Stimulated activated CD8-positive, alpha-beta memory T cell treated with anti-CD3 and anti-CD28 coated beads, Interleukin-7, amount 100 ng/mL, for 24 hours (primary cell): ENCODE data around the gene DCTN2.

ENCODE experiments used
- DNase-seq: peaks from one replicate; pipeline ENCODE4 v3.0.0-alpha.2; 2020; ENCODE audit warnings: low read depth

Gene DCTN2

DNA sequence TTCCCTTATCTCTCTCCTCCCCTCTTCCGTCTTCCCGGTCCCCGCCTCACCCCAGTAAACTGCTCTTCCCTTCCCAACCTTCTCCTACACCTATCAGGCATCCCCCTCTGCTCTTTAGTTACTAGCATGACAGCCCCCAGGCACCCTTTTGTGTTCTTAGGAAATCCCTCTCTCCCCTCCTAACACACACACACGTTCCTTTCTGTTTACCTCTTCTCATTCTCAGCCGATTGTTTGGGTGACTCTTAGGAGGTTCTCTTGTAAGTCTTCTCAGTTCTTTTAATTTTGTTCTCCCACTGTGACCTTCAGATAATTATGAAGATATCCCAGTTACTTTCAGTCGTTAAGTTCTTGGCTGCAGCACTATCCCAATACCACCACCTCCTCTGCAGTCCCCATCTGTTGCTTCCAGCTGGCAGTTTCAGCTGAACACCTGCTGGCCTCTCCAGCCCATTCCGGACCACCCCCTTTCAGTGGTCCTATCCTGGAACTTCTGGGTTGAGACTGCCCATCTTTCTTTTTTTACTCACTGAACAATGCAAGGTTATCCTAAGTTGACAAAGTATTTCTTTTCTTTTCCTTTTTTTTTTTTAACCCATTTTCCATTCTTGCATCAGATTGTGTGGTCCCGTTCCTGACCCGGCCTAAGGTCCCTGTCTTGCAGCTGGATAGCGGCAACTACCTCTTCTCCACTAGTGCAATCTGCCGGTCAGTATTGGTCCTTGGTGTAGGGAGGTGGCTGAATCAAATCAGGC, 58.4 kb downstream of the DCTN2 start:
- DNase-seq: no peak

DNA sequence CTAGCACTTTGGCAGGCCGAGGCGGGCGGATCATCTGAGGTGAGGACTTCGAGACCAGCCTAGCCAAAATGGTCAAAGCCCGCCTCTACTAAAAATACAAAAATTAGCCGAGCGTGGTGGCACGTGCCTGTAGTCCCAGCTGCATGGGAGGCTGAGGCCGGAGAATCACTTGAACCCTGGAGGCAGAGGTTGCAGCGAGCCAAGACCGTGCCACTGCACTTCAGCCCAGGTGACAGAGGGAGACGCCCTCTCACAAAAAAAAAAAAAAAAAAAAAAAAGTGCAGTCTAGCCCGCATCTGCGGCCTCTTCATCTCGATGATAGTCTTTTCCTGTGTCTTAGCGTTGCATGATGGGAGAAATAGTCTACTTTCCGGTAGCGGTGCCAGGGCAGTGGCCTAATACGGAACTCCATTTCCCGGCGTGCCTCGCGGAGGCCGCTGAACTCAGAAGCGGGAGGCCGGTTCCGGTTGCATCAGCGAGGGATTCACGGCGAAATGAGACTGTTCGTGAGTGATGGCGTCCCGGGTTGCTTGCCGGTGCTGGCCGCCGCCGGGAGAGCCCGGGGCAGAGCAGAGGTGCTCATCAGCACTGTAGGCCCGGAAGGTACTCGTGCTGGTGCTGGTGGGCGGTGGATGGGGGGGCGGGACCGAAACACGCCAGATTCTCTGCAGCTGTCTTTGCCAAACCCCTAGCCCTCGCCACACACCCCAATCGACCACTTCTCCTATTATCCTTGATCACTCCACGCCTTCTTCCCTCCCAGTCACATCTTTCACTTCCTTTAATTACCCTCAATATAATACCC, 59.2 kb downstream of the DCTN2 start, which contains the start of gene MARS1:
MARS1 (plus strand) TSS at position 472 of the 805 bp plus-strand sequence; CDS start at position 495, 23 bp downstream.
- peak; percentile 78 for DNase-seq

GRCh38 chr12:57487055-57487596, 59.9 kb downstream of the DCTN2 start:
- no peak for DNase-seq

- no peak for DNase-seq
Observed at GRCh38 chr12:57485695-57486094, 61.3 kb downstream of the DCTN2 start.

DNA sequence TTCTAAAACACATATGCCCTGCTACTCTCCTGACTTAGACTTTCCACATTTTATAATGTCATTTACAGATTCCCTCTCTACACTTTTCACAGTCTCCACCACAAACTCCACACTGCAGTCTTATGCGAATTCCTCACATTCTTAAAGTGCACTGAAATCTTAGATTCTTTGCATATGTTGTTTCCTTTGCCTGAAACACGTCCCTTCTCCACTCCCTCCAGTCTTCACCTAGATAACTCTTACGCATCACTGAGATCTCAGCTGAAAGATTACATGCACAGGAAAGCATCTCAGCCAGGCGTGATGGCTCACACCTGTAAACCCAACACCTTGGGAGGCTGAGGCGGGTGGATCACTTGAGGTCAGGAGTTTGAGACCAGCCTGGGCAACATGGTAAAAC, 63.5 kb downstream of the DCTN2 start:
- DNase-seq: no peak

GRCh38 chr12:57481671-57482070, 65.3 kb downstream of the DCTN2 start:
- no peak for DNase-seq
